ENCODE data around the gene ZRANB3. TPM values are rescaled to one million over a fixed set of nuclear protein-coding genes. Genes with fewer than 3 reads are reported as not detected.
"Not testable (repeated sequence)": the region's sequence is repeated elsewhere in the genome, so short reads cannot be mapped to it uniquely, and the experiment has no call there.

Gene ZRANB3
- total RNA-seq, 1 donor from 2014 or later, result 7.9 TPM

GRCh38 chr2:135311268-135311667 is 219.8 kb downstream of the ZRANB3 start:
- no peak for DNase-seq (ENCODE audit: low read depth)
- no peak overlapping the region for H3K4me3 ChIP-seq (ENCODE audit: low read depth, low read length)
- TF ChIP-seq CTCF (conservative IDR thresholded peaks at IDR 0.05; ENCODE audit: low read depth, low read length), result no peak

- TF ChIP-seq CTCF (conservative IDR thresholded peaks at IDR 0.05; ENCODE audit: low read depth, low read length), result no peak
- no peak for DNase-seq (ENCODE audit: low read depth)
- no peak overlapping the region for H3K4me3 ChIP-seq (ENCODE audit: low read depth, low read length)
Observed at GRCh38 chr2:135304694-135305093, 226.3 kb downstream of the ZRANB3 start.

GRCh38 chr2:135299658-135300244 is 231.3 kb downstream of the ZRANB3 start:
- no peak overlapping the region for H3K4me3 ChIP-seq (ENCODE audit: low read depth, low read length)
- no peak for TF ChIP-seq CTCF (conservative IDR thresholded peaks at IDR 0.05; ENCODE audit: low read depth, low read length)
- DNase-seq (ENCODE audit: low read depth), result no peak

- no peak for DNase-seq (ENCODE audit: low read depth)
- no peak overlapping the region for H3K4me3 ChIP-seq (ENCODE audit: low read depth, low read length)
- TF ChIP-seq CTCF (conservative IDR thresholded peaks at IDR 0.05; ENCODE audit: low read depth, low read length), result no peak
Observed at GRCh38 chr2:135299165-135299564, 231.9 kb downstream of the ZRANB3 start.

GRCh38 chr2:135287121-135287520 is 243.9 kb downstream of the ZRANB3 start:
- not testable (repeated sequence) for DNase-seq (ENCODE audit: low read depth); H3K4me3 ChIP-seq (ENCODE audit: low read depth, low read length)

- H3K4me3 ChIP-seq (ENCODE audit: low read depth, low read length), result no peak overlapping the region
- no peak for DNase-seq (ENCODE audit: low read depth)
- no peak for TF ChIP-seq CTCF (conservative IDR thresholded peaks at IDR 0.05; ENCODE audit: low read depth, low read length)
Observed at GRCh38 chr2:135285391-135285790, 245.6 kb downstream of the ZRANB3 start.

GRCh38 chr2:135281379-135281778 is 249.6 kb downstream of the ZRANB3 start:
- DNase-seq (ENCODE audit: low read depth), result no peak
- H3K4me3 ChIP-seq (ENCODE audit: low read depth, low read length), result no peak overlapping the region
- TF ChIP-seq CTCF (conservative IDR thresholded peaks at IDR 0.05; ENCODE audit: low read depth, low read length), result no peak
